DND-41 (cell line): ENCODE data around the gene LUZP2.

Experiments used
- ATAC-seq: fragments of 200-7000 bp; cut with Tn5 transposase; 3 replicates; pipeline ENCODE4 v1.9.1; 2021; ENCODE audit warnings: low read depth; ENCODE audit not compliant: insufficient read depth
- DNase-seq: peaks from one replicate; pipeline ENCODE4 v3.0.0-alpha.2; 2020
- H2AFZ ChIP-seq: 2 replicates; pipeline ENCODE4 v1.6.0; 2012; ENCODE audit warnings: low read depth, low read length
- H3K27ac ChIP-seq: 2 replicates; pipeline ENCODE4 v1.5.1; 2012; ENCODE audit warnings: low read length, inconsistent platforms
- H3K27me3 ChIP-seq: fragments of 200-600 bp; sonication (generic); 2 replicates; pipeline ENCODE4 v1.6.0; 2012; ENCODE audit warnings: low read length, mild to moderate bottlenecking, inconsistent platforms; ENCODE audit not compliant: insufficient read depth, poor library complexity
- H3K36me3 ChIP-seq: 2 replicates; pipeline ENCODE4 v1.5.1; 2012; ENCODE audit warnings: low read length, inconsistent platforms; ENCODE audit not compliant: insufficient read depth
- H3K4me1 ChIP-seq: 2 replicates; pipeline ENCODE4 v1.5.1; 2012; ENCODE audit warnings: mild to moderate bottlenecking, low read length; ENCODE audit not compliant: insufficient read depth
- H3K4me2 ChIP-seq: 2 replicates; pipeline ENCODE4 v1.6.0; 2012; ENCODE audit warnings: mild to moderate bottlenecking, moderate library complexity, low read length, inconsistent platforms; ENCODE audit not compliant: insufficient read depth
- H3K4me3 ChIP-seq, 2 experiments: fragments of 200-600 bp in 1 of 2; shearing (Covaris generic) in 1 of 2; 2 replicates each; pipeline ENCODE4 v1.5.1; 2012 to 2016; ENCODE audit warnings: inconsistent platforms in 2 of 2, low read length in 2 of 2, mild to moderate bottlenecking in 2 of 2, low read depth in 1 of 2, moderate library complexity in 1 of 2
- H3K79me2 ChIP-seq: 2 replicates; pipeline ENCODE4 v1.6.0; 2012; ENCODE audit warnings: low read length, inconsistent platforms; ENCODE audit not compliant: insufficient read depth
- H3K9ac ChIP-seq: 2 replicates; pipeline ENCODE4 v1.6.0; 2012; ENCODE audit warnings: low read depth, mild to moderate bottlenecking, inconsistent platforms, low read length, moderate library complexity
- H3K9me3 ChIP-seq: 2 replicates; pipeline ENCODE4 v1.5.1; 2012; ENCODE audit warnings: low read length, moderate library complexity, mild to moderate bottlenecking, inconsistent platforms; ENCODE audit not compliant: insufficient read depth, severe bottlenecking
- H4K20me1 ChIP-seq: 2 replicates; pipeline ENCODE4 v1.6.0; 2012; ENCODE audit warnings: low read length; ENCODE audit not compliant: insufficient read depth
- EZH2 ChIP-seq: IDR thresholded peaks from 3 replicates; pipeline ENCODE4 v1.6.1; 2012; ENCODE audit warnings: borderline replicate concordance, low read depth, mild to moderate bottlenecking, moderate library complexity, low read length, inconsistent platforms; ENCODE audit not compliant: severe bottlenecking
- TF ChIP-seq, protein P1 (sequence below): IDR thresholded peaks from 2 replicates; pipeline ENCODE4 v1.5.1; 2012; ENCODE audit warnings: borderline replicate concordance, low read length, moderate library complexity, mild to moderate bottlenecking; ENCODE audit not compliant: poor library complexity, severe bottlenecking; ENCODE audit errors: extremely low read depth

Gene LUZP2

DNA sequence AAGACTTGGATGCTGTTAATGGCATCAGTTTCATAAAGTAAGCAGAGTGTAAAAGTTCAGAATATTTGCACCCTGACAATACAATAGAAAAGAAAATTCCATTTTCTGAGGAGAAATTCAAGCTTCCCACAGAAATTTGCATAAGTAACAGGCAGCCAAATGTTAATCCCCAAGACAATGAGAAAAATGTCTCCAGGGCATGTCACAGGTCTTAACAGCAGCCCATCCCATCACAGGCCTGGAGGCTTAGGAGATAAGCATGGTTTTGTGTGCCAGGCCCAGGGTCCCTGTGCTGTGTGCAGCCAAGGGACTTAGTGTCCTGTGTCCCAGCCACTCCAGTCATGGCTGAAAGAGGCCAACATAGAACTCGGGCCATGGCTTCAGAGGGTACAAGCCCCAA, 347.6 kb downstream of the LUZP2 start:
- Histone ChIP-seq H3K27me3 (no peaks in the 10 kb centered on the region), H2AFZ (no peak overlapping the region), H3K27ac (no peak overlapping the region), H3K4me3 (no peak overlapping the region), H4K20me1 (no peaks in the 10 kb centered on the region), H3K9ac (no peak overlapping the region), H3K79me2 (no peaks in the 10 kb centered on the region), H3K4me1 (no peaks in the 10 kb centered on the region), H3K36me3 (no peaks in the 10 kb centered on the region), H3K9me3 (peaks cover 3% of the 10 kb centered on the region), H3K4me2 (no peak overlapping the region)
- TF ChIP-seq, protein P1, sequence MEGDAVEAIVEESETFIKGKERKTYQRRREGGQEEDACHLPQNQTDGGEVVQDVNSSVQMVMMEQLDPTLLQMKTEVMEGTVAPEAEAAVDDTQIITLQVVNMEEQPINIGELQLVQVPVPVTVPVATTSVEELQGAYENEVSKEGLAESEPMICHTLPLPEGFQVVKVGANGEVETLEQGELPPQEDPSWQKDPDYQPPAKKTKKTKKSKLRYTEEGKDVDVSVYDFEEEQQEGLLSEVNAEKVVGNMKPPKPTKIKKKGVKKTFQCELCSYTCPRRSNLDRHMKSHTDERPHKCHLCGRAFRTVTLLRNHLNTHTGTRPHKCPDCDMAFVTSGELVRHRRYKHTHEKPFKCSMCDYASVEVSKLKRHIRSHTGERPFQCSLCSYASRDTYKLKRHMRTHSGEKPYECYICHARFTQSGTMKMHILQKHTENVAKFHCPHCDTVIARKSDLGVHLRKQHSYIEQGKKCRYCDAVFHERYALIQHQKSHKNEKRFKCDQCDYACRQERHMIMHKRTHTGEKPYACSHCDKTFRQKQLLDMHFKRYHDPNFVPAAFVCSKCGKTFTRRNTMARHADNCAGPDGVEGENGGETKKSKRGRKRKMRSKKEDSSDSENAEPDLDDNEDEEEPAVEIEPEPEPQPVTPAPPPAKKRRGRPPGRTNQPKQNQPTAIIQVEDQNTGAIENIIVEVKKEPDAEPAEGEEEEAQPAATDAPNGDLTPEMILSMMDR: no peak
- TF ChIP-seq EZH2: no peak
- DNase-seq: no peak
- ATAC-seq: no peak

DNA sequence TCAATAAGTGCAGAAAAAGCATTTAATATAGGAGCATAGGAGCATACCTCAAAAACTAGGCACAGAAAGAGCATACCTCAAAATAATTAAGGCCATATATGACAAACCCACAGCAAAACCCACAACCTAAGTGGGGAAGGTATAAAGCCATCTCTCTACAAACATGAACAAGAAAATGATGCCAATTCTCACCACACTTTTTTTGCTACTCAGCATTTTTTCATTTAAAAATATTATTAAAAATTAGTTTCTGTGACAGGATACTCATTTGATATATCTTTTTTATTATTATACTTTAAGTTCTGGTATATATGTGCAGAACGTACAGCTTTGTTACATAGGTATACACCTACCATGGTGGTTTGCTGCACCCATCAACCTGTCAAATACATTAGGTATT, 352.0 kb downstream of the LUZP2 start:
- DNase-seq (no peak), ATAC-seq (no peak)
- no peaks in the 10 kb centered on the region for H3K36me3 ChIP-seq
- no peak overlapping the region for H3K4me2 ChIP-seq
- H3K4me1 ChIP-seq: no peaks in the 10 kb centered on the region
- H3K9ac ChIP-seq: no peak overlapping the region
- no peaks in the 10 kb centered on the region for H3K79me2 ChIP-seq
- no peaks in the 10 kb centered on the region for H3K27me3 ChIP-seq
- peaks cover 1% of the 10 kb centered on the region for H3K9me3 ChIP-seq
- no peaks in the 10 kb centered on the region for H4K20me1 ChIP-seq
- H2AFZ ChIP-seq: no peak overlapping the region
- TF ChIP-seq EZH2: no peak
- TF ChIP-seq, protein P1: no peak
- no peak overlapping the region for H3K4me3 ChIP-seq
- H3K27ac ChIP-seq: no peak overlapping the region

DNA sequence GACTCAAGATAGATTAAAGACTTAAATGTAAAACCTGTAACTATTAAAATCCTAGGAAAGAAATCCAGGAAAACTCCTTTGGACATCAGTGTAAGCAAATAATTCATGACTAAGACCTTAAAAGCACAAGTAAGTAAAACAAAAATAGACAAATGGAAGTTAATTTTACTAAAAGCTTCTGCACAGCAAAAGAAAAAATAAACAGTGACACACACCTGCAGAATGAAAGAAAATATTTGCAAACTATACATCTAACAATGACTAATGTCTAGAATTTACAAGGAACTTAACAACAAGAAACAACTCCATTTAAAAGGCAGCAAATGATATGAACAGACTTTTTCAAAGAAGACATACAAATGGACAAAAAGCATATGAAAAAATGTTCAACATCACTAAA, 359.1 kb downstream of the LUZP2 start:
- no peak overlapping the region for H3K4me2 ChIP-seq
- ATAC-seq: no peak
- no peak overlapping the region for H2AFZ ChIP-seq
- H3K27ac ChIP-seq: no peak overlapping the region
- TF ChIP-seq, protein P1: no peak
- TF ChIP-seq EZH2: no peak
- H3K4me3 ChIP-seq: no peak overlapping the region
- H3K79me2 ChIP-seq: no peaks in the 10 kb centered on the region
- H4K20me1 ChIP-seq: no peaks in the 10 kb centered on the region
- peaks cover 3% of the 10 kb centered on the region for H3K9me3 ChIP-seq
- no peak overlapping the region for H3K9ac ChIP-seq
- no peaks in the 10 kb centered on the region for H3K27me3 ChIP-seq
- no peaks in the 10 kb centered on the region for H3K36me3 ChIP-seq
- H3K4me1 ChIP-seq: no peaks in the 10 kb centered on the region
- DNase-seq: no peak

DNA sequence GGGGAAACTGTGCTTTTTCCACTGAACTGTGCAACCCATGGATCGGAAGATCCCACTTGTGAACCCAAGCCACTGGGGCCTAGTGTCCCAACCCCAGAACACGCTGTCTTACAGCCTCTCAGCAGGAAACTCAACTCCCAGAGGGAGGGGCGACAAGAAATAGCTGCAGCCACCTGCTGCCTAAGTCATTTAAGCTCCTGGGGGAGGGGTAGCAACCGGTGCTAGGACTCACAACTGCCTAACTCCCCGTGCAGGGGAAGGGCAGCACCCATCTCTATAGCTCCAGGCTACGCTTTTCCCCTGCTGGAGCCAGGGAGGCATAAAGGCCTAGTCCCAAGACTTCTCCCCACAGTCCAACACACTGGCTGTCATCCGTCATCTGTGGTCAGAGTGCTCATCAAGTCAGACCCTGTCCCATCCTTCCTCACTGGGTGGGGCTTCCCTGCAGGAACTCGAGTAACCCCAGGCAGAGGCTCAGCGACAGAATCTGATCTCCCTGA, 363.0 kb downstream of the LUZP2 start:
- ATAC-seq (peak; percentile 39; the same call in 2 of the 3 replicates), DNase-seq (peak; percentile 15)
- Histone ChIP-seq H3K27me3 (no peaks in the 10 kb centered on the region), H3K27ac (no peak overlapping the region), H2AFZ (no peak overlapping the region), H3K4me1 (no peaks in the 10 kb centered on the region), H3K4me2 (no peak overlapping the region), H3K79me2 (no peaks in the 10 kb centered on the region), H3K9ac (no peak overlapping the region), H3K4me3 (no peak overlapping the region), H3K9me3 (peaks cover 8% of the 10 kb centered on the region), H3K36me3 (no peaks in the 10 kb centered on the region), H4K20me1 (no peaks in the 10 kb centered on the region)
- no peak for TF ChIP-seq EZH2
- TF ChIP-seq, protein P1: no peak
